Mammary epithelial cell (primary cell): Measurements from ENCODE around the gene ZNF217.
"Not testable (repeated sequence)": the region's sequence is repeated elsewhere in the genome, so short reads cannot be mapped to it uniquely, and the experiment has no call there.

Experiments
- CTCF ChIP-seq, 2 donors: IDR thresholded peaks in 1 of 2; conservative IDR thresholded peaks in 1 of 2; 2 replicates each; pipeline ENCODE4 v1.5.1; 2011 to 2012; ENCODE audit warnings: inconsistent platforms in 2 of 2, low read length in 2 of 2, mild to moderate bottlenecking in 2 of 2, control low read depth in 1 of 2, low read depth in 1 of 2; ENCODE audit not compliant: insufficient read depth in 1 of 2; ENCODE audit errors: extremely low read depth in 1 of 2
- EZH2 ChIP-seq: IDR thresholded peaks from 2 replicates; pipeline ENCODE4 v1.6.1; 2012; ENCODE audit warnings: low read length, inconsistent platforms, borderline replicate concordance

- not testable (repeated sequence) for TF ChIP-seq EZH2; CTCF (conservative IDR thresholded peaks at IDR 0.05 in 1 of 2, IDR thresholded peaks at IDR 0.05 in 1 of 2; ENCODE audit: extremely low read depth in 1 of 2, insufficient read depth in 1 of 2, low read depth in 1 of 2, low read length in 2 of 2)
Measured at GRCh38 chr20:53612289-53612688, 18.6 kb upstream of the ZNF217 start.
